Measurements from ENCODE around the gene CCM2.

CCM2 gene

DNA sequence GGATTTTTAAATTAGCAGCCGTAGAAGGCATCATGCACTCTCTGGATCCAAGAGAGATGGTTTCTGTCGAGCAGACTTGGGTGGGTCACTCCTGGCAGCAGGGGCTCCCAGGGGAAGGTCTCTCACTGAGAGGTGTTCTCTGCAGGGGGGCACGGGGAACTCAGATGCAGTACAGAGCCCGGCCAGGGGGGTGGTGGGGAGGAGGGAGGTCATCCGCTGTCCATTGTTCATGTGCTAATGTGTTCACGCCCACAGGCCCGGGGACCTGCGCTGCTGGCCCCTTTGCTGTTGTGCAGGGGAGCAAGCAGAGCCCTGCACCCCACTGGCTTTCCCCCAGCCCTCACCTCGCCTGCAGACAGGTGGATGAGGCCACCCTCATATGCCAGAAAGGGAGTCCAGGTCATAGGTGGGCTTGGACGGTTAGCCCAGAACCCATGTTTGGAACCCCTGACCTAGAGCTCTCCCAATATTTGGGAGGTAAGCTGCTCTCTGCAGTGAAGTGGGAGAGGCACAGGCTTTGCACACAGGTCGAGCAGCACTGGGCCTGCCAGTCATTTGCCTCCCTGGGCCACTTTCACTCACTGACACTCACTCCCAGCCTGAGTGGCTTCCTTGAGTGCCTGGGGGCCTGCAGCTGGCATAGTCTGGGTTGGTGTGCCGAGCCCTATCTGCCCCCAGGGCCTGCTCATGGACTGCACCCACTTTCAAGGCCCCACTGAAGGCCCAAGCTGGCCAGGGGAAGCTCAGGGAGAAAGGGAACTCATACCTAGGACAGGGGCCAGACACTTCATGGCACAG is 124.1 kb downstream of the CCM2 start:
- DNase-seq (ENCODE audit: low read depth) = no peak

DNA sequence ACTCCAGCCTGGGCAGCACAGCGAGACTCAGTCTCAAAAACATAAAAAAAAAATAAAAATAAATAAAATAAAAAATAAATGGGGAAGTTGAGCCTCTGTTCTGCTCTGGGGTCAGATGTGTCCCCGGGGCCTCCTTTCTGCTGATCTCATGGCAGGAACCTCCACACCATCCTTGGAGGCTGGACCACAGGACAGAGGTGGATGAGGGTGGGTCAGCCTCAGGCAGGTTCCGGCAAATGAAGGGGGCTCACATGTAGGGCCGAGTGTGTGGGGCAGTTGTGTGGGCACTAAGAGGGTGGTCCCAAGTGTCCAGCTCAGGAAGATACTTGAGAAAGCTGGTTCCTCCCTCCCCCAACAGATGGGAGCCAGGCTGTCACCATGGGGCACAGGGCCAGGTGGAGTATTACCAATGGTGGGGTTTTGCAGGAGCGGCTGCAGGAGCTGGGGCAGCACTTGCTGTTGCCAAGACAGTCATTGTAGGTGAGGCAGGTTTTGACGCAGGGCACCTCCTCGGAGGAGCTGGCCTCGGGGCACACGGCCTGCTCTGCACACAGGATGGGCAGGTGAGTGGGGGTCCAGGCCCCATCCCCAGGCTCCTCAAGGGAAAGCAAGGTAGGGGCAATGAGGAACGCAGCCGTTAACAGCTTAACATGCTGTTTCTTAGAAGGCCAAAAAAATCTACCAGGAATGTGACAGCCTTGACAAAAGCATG is 125.3 kb downstream of the CCM2 start:
- DNase-seq (ENCODE audit: low read depth) = no peak
